Erythroblast (primary cell): ENCODE data around the gene HOXC6.

Source experiments
- GATA1 ChIP-seq: IDR thresholded peaks from 2 replicates; pipeline ENCODE4 v1.6.1; 2011; ENCODE audit warnings: low read depth, mild to moderate bottlenecking, control low read depth, low read length, moderate library complexity
- POLR2A ChIP-seq: IDR thresholded peaks from 2 replicates; pipeline ENCODE4 v1.6.1; 2011; ENCODE audit warnings: mild to moderate bottlenecking, low read length

DNA sequence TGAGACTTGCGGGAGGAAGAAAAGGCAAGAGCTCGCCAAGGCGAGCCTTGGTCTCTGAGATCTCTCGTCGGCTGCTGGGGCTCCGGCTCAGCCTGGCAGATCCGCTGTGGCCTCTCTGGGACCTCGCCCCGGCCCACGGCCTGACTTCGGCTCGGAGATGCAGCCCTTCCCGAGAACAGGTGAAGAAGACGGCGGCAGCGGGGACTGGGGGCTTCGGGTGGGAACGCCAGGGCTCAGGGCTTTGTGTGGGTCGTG lies 34.3 kb upstream of the HOXC6 start:
- no peak for TF ChIP-seq POLR2A
- no peak for TF ChIP-seq GATA1
